CD4-positive, alpha-beta T cell (primary cell): ENCODE data around the gene ERMAP. TPM values are rescaled to one million over a fixed set of nuclear protein-coding genes. Genes with fewer than 3 reads are reported as not detected.
A peak's percentile ranks its signal among the peaks of the same experiment; 100 is the strongest.

Experiments used
- ATAC-seq: fragments of 200-7000 bp; cut with Tn5 transposase; one replicate; pipeline ENCODE4 v1.10.0; 2022; ENCODE audit warnings: mild to moderate bottlenecking; ENCODE audit not compliant: poor library complexity
- CTCF ChIA-PET: fragments of 350-600 bp; sonication (Branson Sonifier 250); formaldehyde crosslinking; loops from one replicate; lab custom pipeline; 2021; ENCODE audit warnings: antibody characterized with exemption, inconsistent platforms; lab: Charles Lee
- POLR2A ChIA-PET: fragments of 350-600 bp; sonication (Branson Sonifier 250); formaldehyde crosslinking; loops from one replicate; lab custom pipeline; 2021; ENCODE audit warnings: antibody characterized with exemption, inconsistent platforms; lab: Charles Lee
- DNase-seq, 14 experiments: peaks; one replicate each; pipeline ENCODE4 v3.0.0-alpha.2; 2013 to 2020; ENCODE audit warnings: mixed read lengths in 2 of 14
- H3K27ac ChIP-seq, 2 donors: one replicate each; pipeline versions ENCODE4 v1.5.1 to v1.7.0; 2013; ENCODE audit warnings: low read length in 2 of 2, low read depth in 1 of 2, mild to moderate bottlenecking in 1 of 2
- H3K27me3 ChIP-seq, 2 experiments: 1 replicate in 1 of 2; 2 replicates in 1 of 2; pipeline versions ENCODE4 v1.6.1 to v1.7.0; 2013; ENCODE audit warnings: low read length in 2 of 2, control low read depth in 1 of 2, mild to moderate bottlenecking in 1 of 2, moderate library complexity in 1 of 2; ENCODE audit not compliant: insufficient read depth in 2 of 2, control insufficient read depth in 1 of 2
- H3K36me3 ChIP-seq: one replicate; pipeline ENCODE4 v1.6.1; 2013; ENCODE audit warnings: low read length, control low read depth; ENCODE audit not compliant: insufficient read depth
- H3K4me1 ChIP-seq: one replicate; pipeline ENCODE4 v1.6.1; 2013; ENCODE audit warnings: low read length, control low read depth; ENCODE audit not compliant: insufficient read depth
- H3K4me3 ChIP-seq: one replicate; pipeline ENCODE4 v1.5.1; 2013; ENCODE audit warnings: mild to moderate bottlenecking, low read length, moderate library complexity
- H3K9me3 ChIP-seq, 2 experiments: 1 replicate in 1 of 2; 2 replicates in 1 of 2; pipeline versions ENCODE4 v1.6.1 to v1.7.0; 2013; ENCODE audit warnings: low read length in 2 of 2, mild to moderate bottlenecking in 2 of 2, control low read depth in 1 of 2, moderate library complexity in 1 of 2; ENCODE audit not compliant: control insufficient read depth in 1 of 2, insufficient read depth in 1 of 2
- H3K27ac Mint-ChIP-seq: one replicate; pipeline ENCODE4 v1.8.0; 2020; ENCODE audit warnings: mixed read lengths
- H3K27me3 Mint-ChIP-seq: one replicate; pipeline ENCODE4 v1.8.0; 2021; ENCODE audit warnings: mixed read lengths
- H3K36me3 Mint-ChIP-seq: one replicate; pipeline ENCODE4 v1.8.0; 2021; ENCODE audit warnings: low read depth, mixed read lengths
- H3K4me1 Mint-ChIP-seq: one replicate; pipeline ENCODE4 v1.8.0; 2021; ENCODE audit warnings: low read depth, mixed read lengths
- H3K4me3 Mint-ChIP-seq: one replicate; pipeline ENCODE4 v1.8.0; 2020; ENCODE audit warnings: mild to moderate bottlenecking, mixed read lengths
- H3K9me3 Mint-ChIP-seq: one replicate; pipeline ENCODE4 v1.8.0; 2020; ENCODE audit warnings: mixed read lengths
- intact Hi-C, 2 experiments: fragments of 100-400 bp; cut with DNase I in 1 of 2; cut with micrococcal nuclease in 1 of 2; formaldehyde crosslinking; loops; one replicate each; pipeline versions ENCODE4 v1.15.1 to v1.9.0; 2023 to 2025; cut with DNase I, micrococcal nuclease
- total RNA-seq, 174 experiments: library from RNA in 2 of 174; stranded (reverse) in 2 of 174; gene quantifications; one replicate each; pipeline ENCODE4 v1.2.3 and lab custom pipeline; 2021 to 2026
- TF ChIP-seq, protein P1 (sequence below): fragments of 200-600 bp; IDR thresholded peaks from one replicate; pipeline ENCODE4 v1.8.0; 2022; ENCODE audit warnings: antibody characterized with exemption, mild to moderate bottlenecking

Gene ERMAP
- total RNA-seq, 2 experiments from 2014 or later: 4.4 to 5.0 TPM

GRCh38 chr1:42784547-42784945 lies 32.4 kb upstream of the ERMAP start:
- ATAC-seq: no peak
- Histone ChIP-seq H3K4me3 (peak overlapping the region; percentile 61), H3K36me3 (peaks cover 18% of the 10 kb centered on the region), H3K27ac (no peak overlapping the region), H3K27me3 (no peaks in the 10 kb centered on the region), H3K9me3 (no peaks in the 10 kb centered on the region), H3K4me1 (peaks cover 16% of the 10 kb centered on the region)
- intact Hi-C loops: loop anchor here in 1 of 2 experiments (5.0 kb wide), 1 partner anchor 1568 kb away; no protein-coding TSS in a partner anchor
- H3K36me3 Mint-ChIP-seq: peaks cover 29% of the 10 kb centered on the region
- H3K4me1 Mint-ChIP-seq: peaks cover 21% of the 10 kb centered on the region
- POLR2A ChIA-PET: interaction anchor here (0.9 to 2.7 kb wide), 3 partner anchors 17 to 102 kb away, joined by 3 to 28 read pairs (median 4); partner anchors contain the start of genes C1orf50, P3H1 and YBX1
- H3K27me3 Mint-ChIP-seq: no peaks in the 10 kb centered on the region
- H3K9me3 Mint-ChIP-seq: no peaks in the 10 kb centered on the region
- TF ChIP-seq, protein P1, sequence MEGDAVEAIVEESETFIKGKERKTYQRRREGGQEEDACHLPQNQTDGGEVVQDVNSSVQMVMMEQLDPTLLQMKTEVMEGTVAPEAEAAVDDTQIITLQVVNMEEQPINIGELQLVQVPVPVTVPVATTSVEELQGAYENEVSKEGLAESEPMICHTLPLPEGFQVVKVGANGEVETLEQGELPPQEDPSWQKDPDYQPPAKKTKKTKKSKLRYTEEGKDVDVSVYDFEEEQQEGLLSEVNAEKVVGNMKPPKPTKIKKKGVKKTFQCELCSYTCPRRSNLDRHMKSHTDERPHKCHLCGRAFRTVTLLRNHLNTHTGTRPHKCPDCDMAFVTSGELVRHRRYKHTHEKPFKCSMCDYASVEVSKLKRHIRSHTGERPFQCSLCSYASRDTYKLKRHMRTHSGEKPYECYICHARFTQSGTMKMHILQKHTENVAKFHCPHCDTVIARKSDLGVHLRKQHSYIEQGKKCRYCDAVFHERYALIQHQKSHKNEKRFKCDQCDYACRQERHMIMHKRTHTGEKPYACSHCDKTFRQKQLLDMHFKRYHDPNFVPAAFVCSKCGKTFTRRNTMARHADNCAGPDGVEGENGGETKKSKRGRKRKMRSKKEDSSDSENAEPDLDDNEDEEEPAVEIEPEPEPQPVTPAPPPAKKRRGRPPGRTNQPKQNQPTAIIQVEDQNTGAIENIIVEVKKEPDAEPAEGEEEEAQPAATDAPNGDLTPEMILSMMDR: no peak
- no peak for DNase-seq
- H3K27ac Mint-ChIP-seq: peak overlapping the region; percentile 37
- CTCF ChIA-PET: interaction anchor here (0.9 to 1.5 kb wide), 3 partner anchors 24 to 139 kb away, joined by 3 read pairs; no protein-coding TSS in a partner anchor
- H3K4me3 Mint-ChIP-seq: peak overlapping the region; percentile 45

GRCh38 chr1:42784946-42785693 lies 31.8 kb upstream of the ERMAP start, which contains the start of gene TMEM269:
Gene TMEM269 (plus strand): TSS chr1:42784991. CDS start chr1:42789894, 4,903 bp downstream.
- Mint-ChIP-seq H3K4me3 (peak within 1 kb of the TSS; percentile 89), H3K27ac (peak within 1 kb of the TSS; percentile 49), H3K36me3 (peaks cover 23% of the 10 kb centered on the region), H3K4me1 (peaks cover 21% of the 10 kb centered on the region), H3K27me3 (no peaks in the 10 kb centered on the region), H3K9me3 (no peaks in the 10 kb centered on the region)
- DNase-seq: peak; percentile 20 to 62 (median 46)
- intact Hi-C loops: loop anchor here in 1 of 2 experiments (5.0 kb wide), 1 partner anchor 1567 kb away; no protein-coding TSS in a partner anchor
- CTCF ChIA-PET: interaction anchor here (1.0 to 1.5 kb wide), 2 partner anchors 23 to 138 kb away, joined by 3 read pairs; no protein-coding TSS in a partner anchor
- TF ChIP-seq, protein P1: no peak
- peaks cover 12% of the 10 kb centered on the region for H3K36me3 ChIP-seq
- peaks cover 16% of the 10 kb centered on the region for H3K4me1 ChIP-seq
- peak within 1 kb of the TSS; percentile 61 for H3K4me3 ChIP-seq
- no peak within 1 kb of the TSS for H3K27ac ChIP-seq
- no peaks in the 10 kb centered on the region for H3K9me3 ChIP-seq
- peak; percentile 91 for ATAC-seq
- H3K27me3 ChIP-seq: no peaks in the 10 kb centered on the region
- POLR2A ChIA-PET: interaction anchor here (0.9 to 2.7 kb wide), 3 partner anchors 18 to 102 kb away, joined by 3 to 28 read pairs (median 4); partner anchors contain the start of genes C1orf50, P3H1 and YBX1

DNA sequence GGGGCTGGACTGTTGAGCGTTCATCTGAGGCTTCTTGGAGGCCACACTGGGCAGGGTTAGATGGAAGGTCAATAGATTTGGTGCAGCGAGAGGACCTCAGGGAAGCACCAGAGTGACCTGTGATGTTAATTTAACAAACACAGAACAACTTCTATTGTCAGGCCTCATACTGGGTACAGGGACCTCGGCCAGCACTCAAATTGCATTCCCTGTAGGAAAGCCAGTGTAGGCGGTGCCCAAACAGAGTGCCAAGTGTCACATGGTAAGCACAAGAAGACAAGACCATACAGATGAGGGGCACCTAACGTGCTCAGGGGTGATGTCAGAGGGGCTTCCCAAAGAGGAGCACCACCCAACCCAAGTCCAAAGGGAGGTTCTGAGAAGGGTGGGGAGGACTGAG lies 30.8 kb upstream of the ERMAP start:
- ChIA-PET CTCF (interaction anchor here (1.5 kb wide), 1 partner anchor 22 kb away, joined by 3 read pairs; no protein-coding TSS in a partner anchor), POLR2A (interaction anchor here (2.7 kb wide), 1 partner anchor 19 kb away, joined by 28 read pairs; the partner anchor contains the start of genes C1orf50 and P3H1)
- H3K4me3 Mint-ChIP-seq: peak overlapping the region; percentile 89
- TF ChIP-seq, protein P1: no peak
- H3K4me1 Mint-ChIP-seq: peaks cover 21% of the 10 kb centered on the region
- no peak overlapping the region for H3K27ac ChIP-seq
- H3K27ac Mint-ChIP-seq: peak overlapping the region; percentile 49
- peaks cover 16% of the 10 kb centered on the region for H3K4me1 ChIP-seq
- DNase-seq: no peak
- no peaks in the 10 kb centered on the region for H3K9me3 Mint-ChIP-seq
- no peaks in the 10 kb centered on the region for H3K9me3 ChIP-seq
- ATAC-seq: no peak
- peaks cover 13% of the 10 kb centered on the region for H3K36me3 Mint-ChIP-seq
- no peaks in the 10 kb centered on the region for H3K27me3 Mint-ChIP-seq
- no peaks in the 10 kb centered on the region for H3K27me3 ChIP-seq
- intact Hi-C loops: no loop called here
- no peak overlapping the region for H3K4me3 ChIP-seq
- peaks cover 3% of the 10 kb centered on the region for H3K36me3 ChIP-seq
